ENCODE measurements around the gene RALGDS.

Gene RALGDS

GRCh38 chr9:133160742-133161546 lies 39.9 kb upstream of the RALGDS start:
- peaks cover 40% of the 10 kb centered on the region for H3K27me3 Mint-ChIP-seq
- CTCF ChIA-PET, result interaction anchor here (1.3 to 1.6 kb wide), 3 partner anchors 10 to 139 kb away, joined by 5 to 7 read pairs (median 5); no protein-coding TSS in a partner anchor
- no peak overlapping the region for H3K4me3 Mint-ChIP-seq
- no peaks in the 10 kb centered on the region for H3K36me3 Mint-ChIP-seq
- no peak overlapping the region for H3K27ac Mint-ChIP-seq
- peak; percentile 61 for DNase-seq
- peaks cover 15% of the 10 kb centered on the region for H3K4me1 Mint-ChIP-seq
- H3K9me3 Mint-ChIP-seq, result no peaks in the 10 kb centered on the region

GRCh38 chr9:133158695-133159094 lies 37.7 kb upstream of the RALGDS start:
- H3K4me3 Mint-ChIP-seq, result no peak overlapping the region
- H3K9me3 Mint-ChIP-seq, result no peaks in the 10 kb centered on the region
- CTCF ChIA-PET, result interaction anchor here (1.1 to 1.8 kb wide), 2 partner anchors 9 to 28 kb away, joined by 4 to 7 read pairs; no protein-coding TSS in a partner anchor
- no peaks in the 10 kb centered on the region for H3K36me3 Mint-ChIP-seq
- H3K27me3 Mint-ChIP-seq, result peaks cover 18% of the 10 kb centered on the region
- no peak overlapping the region for H3K27ac Mint-ChIP-seq
- H3K4me1 Mint-ChIP-seq, result peaks cover 12% of the 10 kb centered on the region
- no peak for DNase-seq

- Mint-ChIP-seq H3K4me1 (peaks cover 6% of the 10 kb centered on the region), H3K27ac (no peak overlapping the region), H3K9me3 (no peaks in the 10 kb centered on the region), H3K36me3 (no peaks in the 10 kb centered on the region), H3K4me3 (no peak overlapping the region), H3K27me3 (peaks cover 5% of the 10 kb centered on the region)
- DNase-seq, result peak; percentile 10
- CTCF ChIA-PET, result interaction anchor here (1.0 to 1.4 kb wide), 2 partner anchors 7 to 115 kb away, joined by 3 to 4 read pairs; no protein-coding TSS in a partner anchor
Measured at GRCh38 chr9:133155156-133155555, 34.1 kb upstream of the RALGDS start.

GRCh38 chr9:133154097-133154989 lies 33.3 kb upstream of the RALGDS start:
- DNase-seq, result peak; percentile 18
- CTCF ChIA-PET, result interaction anchor here (1.4 kb wide), 1 partner anchor 114 kb away, joined by 4 read pairs; no protein-coding TSS in a partner anchor
- no peak overlapping the region for H3K27ac Mint-ChIP-seq
- no peak overlapping the region for H3K4me3 Mint-ChIP-seq
- H3K27me3 Mint-ChIP-seq, result peaks cover 5% of the 10 kb centered on the region
- H3K4me1 Mint-ChIP-seq, result peaks cover 9% of the 10 kb centered on the region
- no peaks in the 10 kb centered on the region for H3K36me3 Mint-ChIP-seq
- H3K9me3 Mint-ChIP-seq, result no peaks in the 10 kb centered on the region

GRCh38 chr9:133153227-133154096 lies 32.4 kb upstream of the RALGDS start:
- Mint-ChIP-seq H3K4me1 (peaks cover 10% of the 10 kb centered on the region), H3K36me3 (no peaks in the 10 kb centered on the region)
- CTCF ChIA-PET, result interaction anchor here (1.4 kb wide), 1 partner anchor 113 kb away, joined by 4 read pairs; no protein-coding TSS in a partner anchor

GRCh38 chr9:133151601-133152525 lies 30.8 kb upstream of the RALGDS start:
- H3K27ac Mint-ChIP-seq, result no peak overlapping the region
- H3K9me3 Mint-ChIP-seq, result no peaks in the 10 kb centered on the region
- DNase-seq, result no peak
- no peaks in the 10 kb centered on the region for H3K36me3 Mint-ChIP-seq
- H3K4me1 Mint-ChIP-seq, result peaks cover 26% of the 10 kb centered on the region
- H3K4me3 Mint-ChIP-seq, result peak overlapping the region; percentile 58
- CTCF ChIA-PET, result interaction anchor here (0.8 to 1.4 kb wide), 3 partner anchors 9 to 49 kb away, joined by 3 to 5 read pairs (median 4); no protein-coding TSS in a partner anchor
- peaks cover 10% of the 10 kb centered on the region for H3K27me3 Mint-ChIP-seq

More at GRCh38 chr9:133153227-133154096, 32.4 kb upstream of the RALGDS start:
- Mint-ChIP-seq H3K9me3 (no peaks in the 10 kb centered on the region), H3K27me3 (peaks cover 6% of the 10 kb centered on the region), H3K4me3 (no peak overlapping the region), H3K27ac (no peak overlapping the region)
- DNase-seq, result peak; percentile 14

GRCh38 chr9:133151041-133151440 lies 30.0 kb upstream of the RALGDS start:
- peaks cover 33% of the 10 kb centered on the region for H3K4me1 Mint-ChIP-seq
- peaks cover 10% of the 10 kb centered on the region for H3K27me3 Mint-ChIP-seq
- no peak for DNase-seq
- no peaks in the 10 kb centered on the region for H3K9me3 Mint-ChIP-seq
- H3K4me3 Mint-ChIP-seq, result peak overlapping the region; percentile 58
- H3K27ac Mint-ChIP-seq, result peak overlapping the region; percentile 79
- CTCF ChIA-PET, result interaction anchor here (0.8 to 1.4 kb wide), 3 partner anchors 10 to 48 kb away, joined by 3 to 5 read pairs (median 4); no protein-coding TSS in a partner anchor
- peaks cover 3% of the 10 kb centered on the region for H3K36me3 Mint-ChIP-seq

- Mint-ChIP-seq H3K4me1 (peaks cover 50% of the 10 kb centered on the region), H3K27me3 (peaks cover 10% of the 10 kb centered on the region), H3K4me3 (peak overlapping the region; percentile 70), H3K9me3 (no peaks in the 10 kb centered on the region), H3K27ac (peak overlapping the region; percentile 84), H3K36me3 (peaks cover 7% of the 10 kb centered on the region)
- peak; percentile 86 for DNase-seq
- CTCF ChIA-PET, result interaction anchor here (1.4 to 8.0 kb wide), 2 partner anchors 11 to 40 kb away, joined by 5 to 357 read pairs; no protein-coding TSS in a partner anchor
Measured at GRCh38 chr9:133149130-133150015, 28.3 kb upstream of the RALGDS start.

GRCh38 chr9:133148199-133149129 lies 27.4 kb upstream of the RALGDS start:
- H3K4me3 Mint-ChIP-seq, result peak overlapping the region; percentile 93
- DNase-seq, result peak; percentile 73
- peaks cover 57% of the 10 kb centered on the region for H3K4me1 Mint-ChIP-seq
- H3K36me3 Mint-ChIP-seq, result peaks cover 7% of the 10 kb centered on the region
- peaks cover 10% of the 10 kb centered on the region for H3K27me3 Mint-ChIP-seq
- CTCF ChIA-PET, result interaction anchor here (0.7 to 8.0 kb wide), 13 partner anchors 7 to 126 kb away, joined by 3 to 357 read pairs (median 10); partner anchors contain the start of gene GTF3C5
- no peaks in the 10 kb centered on the region for H3K9me3 Mint-ChIP-seq
- peak overlapping the region; percentile 95 for H3K27ac Mint-ChIP-seq

- CTCF ChIA-PET, result interaction anchor here (0.7 to 8.0 kb wide), 14 partner anchors 8 to 182 kb away, joined by 3 to 357 read pairs (median 8); partner anchors contain the start of gene GTF3C5
- Mint-ChIP-seq H3K4me3 (peak overlapping the region; percentile 93), H3K27me3 (peaks cover 10% of the 10 kb centered on the region), H3K27ac (peak overlapping the region; percentile 95), H3K9me3 (no peaks in the 10 kb centered on the region), H3K4me1 (peaks cover 65% of the 10 kb centered on the region), H3K36me3 (peaks cover 7% of the 10 kb centered on the region)
- peak; percentile 90 for DNase-seq
Measured at GRCh38 chr9:133147412-133148198, 26.6 kb upstream of the RALGDS start.

Measured in activated naive CD4-positive, alpha-beta T cell treated with anti-CD3 and anti-CD28 coated beads, Interleukin-2, amount 10 ng/mL, durations not matched to agents 7 days and 5 days (primary cell).